Heart left ventricle (tissue), 16 donors: ENCODE results near the gene NAPA. TPM values are rescaled to one million over a fixed set of nuclear protein-coding genes. Genes with fewer than 3 reads are reported as not detected.

ENCODE experiments used
- ATAC-seq, 4 donors: fragments of 200-7000 bp; cut with Tn5 transposase; one replicate each; pipeline ENCODE4 v1.9.1; 2020 to 2022; ENCODE audit warnings: moderate library complexity in 4 of 4, mild to moderate bottlenecking in 3 of 4, moderate number of reproducible peaks in 1 of 4
- DNase-seq, 5 donors: peaks; one replicate each; pipeline ENCODE4 v3.0.0-alpha.2; 2020
- H3K27ac ChIP-seq, 12 donors: fragments of 200-600 bp; sonication (generic) in 4 of 12; one replicate each; pipeline versions ENCODE4 v1.5.0 to v1.8.0; 2016 to 2022; ENCODE audit warnings: mild to moderate bottlenecking in 2 of 12
- H3K27me3 ChIP-seq, 9 donors: fragments of 200-600 bp; sonication (generic) in 2 of 9; one replicate each; pipeline versions ENCODE4 v1.5.1 to v1.8.0; 2016 to 2022; ENCODE audit warnings: mild to moderate bottlenecking in 3 of 9
- H3K36me3 ChIP-seq, 9 donors: fragments of 200-600 bp; sonication (generic) in 2 of 9; one replicate each; pipeline versions ENCODE4 v1.5.0 to v1.8.0; 2018 to 2022; ENCODE audit warnings: mild to moderate bottlenecking in 2 of 9
- H3K4me1 ChIP-seq, 12 donors: fragments of 200-600 bp; sonication (generic) in 4 of 12; one replicate each; pipeline versions ENCODE4 v1.5.0 to v1.8.0; 2016 to 2022; ENCODE audit warnings: mild to moderate bottlenecking in 3 of 12
- H3K4me3 ChIP-seq, 12 donors: fragments of 200-600 bp; sonication (generic) in 4 of 12; one replicate each; pipeline versions ENCODE4 v1.5.0 to v1.8.0; 2017 to 2022; ENCODE audit warnings: mild to moderate bottlenecking in 9 of 12, moderate library complexity in 4 of 12
- H3K9me3 ChIP-seq, 12 donors: fragments of 200-600 bp; sonication (generic) in 4 of 12; one replicate each; pipeline versions ENCODE4 v1.5.0 to v1.8.0; 2016 to 2022; ENCODE audit warnings: mild to moderate bottlenecking in 1 of 12
- CTCF ChIP-seq, 12 donors: fragments of 200-600 bp; sonication (generic) in 4 of 12; IDR thresholded peaks; one replicate each; pipeline versions ENCODE4 v1.5.0 to v1.8.0; 2018 to 2022; ENCODE audit warnings: antibody characterized with exemption in 12 of 12, mild to moderate bottlenecking in 5 of 12
- POLR2A ChIP-seq, 2 donors: fragments of 450-650 bp; IDR thresholded peaks; one replicate each; pipeline ENCODE4 v1.6.1; 2017; ENCODE audit warnings: antibody characterized with exemption in 2 of 2, mild to moderate bottlenecking in 2 of 2, moderate library complexity in 2 of 2
- WGBS, 4 donors: extraction: QIAGEN DNeasy Blood & Tissue Kit in 2 of 4; methylation state at CpG; one replicate each; pipeline versions ENCODE4 v1.1.5 to v1.1.7; 2013 to 2018; 5-methylcytosine and 5-hydroxymethylcytosine counted together
- intact Hi-C, 10 donors: fragments of 100-400 bp; cut with DNase I; formaldehyde crosslinking; loops; one replicate each; pipeline versions ENCODE4 v1.11.1 to v1.14.2; 2022
- polyA plus RNA-seq, 2 donors: library from polyadenylated mRNA; stranded (reverse); fragments of 200-250 nt; gene quantifications; one replicate each; pipeline ENCODE4 v1.2.3, GENCODE V29; 2013
- total RNA-seq, 9 donors: library from RNA; depleted of rRNA in 2 of 9; stranded (reverse); fragments of >200 nt in 2 of 9; fragmentation: NEBNext Ultra II Directional in 3 of 9; extraction: Animal tissue kit (Norgen Biotek cat#: 25700) in 3 of 9; gene quantifications; one replicate each; pipeline versions ENCODE4 v1.1.0 to v1.2.4, GENCODE V29; 2016 to 2023
- donor health status: ischemic (EF 13 %, LVEDD 7.1; RV severe dilation, severe dysfunction).
- donor health status: healthy with polysubstance abuse.
- donor health status: DM: no; HTN: yes; CAD: no.
- donor health status: DM: no; HTN: no; CAD: no.
- donor health status: ischemic (EF 25% LVEDD 6.9; RV normal size, moderate dysfunction).
- donor health status: ischemic (EF 25% LVEDD 5.7; RV mildly dilated, moderate dysfunction).
- donor health status: healthy.
- donor health status: DM: yes; HTN: yes; CAD: no.
- donor health status: ischemic (EF 35%, LVEDD 5.7; RV mildly dilated, moderate dysfunction).
- donor health status: nonischemic (EF 11% LVEDD 7.7; RV severe dilation, severe dysfunction).
- donor health status: DM: yes; HTN: yes; CAD: no.
- donor health status: PGD.
- donor health status: ischemic (EF 29% LVEDD 5.4; RV normal size, mild dysfunction).
- donor health status: nonischemic (EF 23%, LVEDD 6.1; RV moderate dilation, normal function).

Gene NAPA
- total and polyA plus RNA-seq, 11 donors: 113 to 238 (median 122) TPM

GRCh38 chr19:47498561-47498960, 16.3 kb downstream of the NAPA start:
- H3K27me3 ChIP-seq: no peaks in the 10 kb centered on the region
- peaks cover 0 to 48% (median 19%) of the 10 kb centered on the region in 12 donors for H3K4me1 ChIP-seq
- ATAC-seq: no peak
- H3K27ac ChIP-seq: peak overlapping the region in 2 of 12 donors; percentile 29 to 44
- 88 to 97% (median 96%) methylated on average over 5 of the region's 5 CpGs for WGBS, 4 donors
- peak in 1 of 5 donors; percentile 13 for DNase-seq
- no peak overlapping the region for H3K4me3 ChIP-seq
- peaks cover 0 to 89% (median 77%) of the 10 kb centered on the region in 9 donors for H3K36me3 ChIP-seq
- no peak for TF ChIP-seq POLR2A (IDR thresholded peaks at IDR 0.05)
- no peak for TF ChIP-seq CTCF (IDR thresholded peaks at IDR 0.05)
- intact Hi-C loops: no loop called here
- H3K9me3 ChIP-seq: no peaks in the 10 kb centered on the region

GRCh38 chr19:47497821-47498520, 16.9 kb downstream of the NAPA start:
- Histone ChIP-seq H3K36me3 (peaks cover 0 to 89% (median 73%) of the 10 kb centered on the region in 9 donors), H3K27me3 (no peaks in the 10 kb centered on the region), H3K4me1 (peaks cover 0 to 54% (median 20%) of the 10 kb centered on the region in 12 donors), H3K9me3 (no peaks in the 10 kb centered on the region), H3K4me3 (no peak overlapping the region), H3K27ac (peak overlapping the region in 2 of 12 donors; percentile 29 to 44)
- intact Hi-C loops: no loop called here
- ATAC-seq (peak in 2 of 4 donors; percentile 11 to 17), DNase-seq (peak in 1 of 5 donors; percentile 37)
- TF ChIP-seq POLR2A (IDR thresholded peaks at IDR 0.05): no peak
- TF ChIP-seq CTCF (IDR thresholded peaks at IDR 0.05): no peak
- WGBS, 4 donors: 56 to 65% (median 63%) methylated on average over 7 to 14 of the region's 14 CpGs

- Histone ChIP-seq H3K27me3 (no peaks in the 10 kb centered on the region), H3K36me3 (peaks cover 0 to 89% (median 73%) of the 10 kb centered on the region in 9 donors), H3K9me3 (no peaks in the 10 kb centered on the region), H3K4me3 (no peak overlapping the region), H3K27ac (peak overlapping the region in 2 of 12 donors; percentile 29 to 44), H3K4me1 (peaks cover 0 to 62% (median 22%) of the 10 kb centered on the region in 12 donors)
- no peak for TF ChIP-seq CTCF (IDR thresholded peaks at IDR 0.05)
- TF ChIP-seq POLR2A (IDR thresholded peaks at IDR 0.05): no peak
- 65 to 80% (median 74%) methylated on average over 15 to 23 of the region's 23 CpGs for WGBS, 4 donors
- intact Hi-C loops: no loop called here
- ATAC-seq (peak in 2 of 4 donors; percentile 13 to 14), DNase-seq (peak in 2 of 5 donors; percentile 26 to 56)
Measured at GRCh38 chr19:47497050-47497766, 17.7 kb downstream of the NAPA start.
